ENCODE measurements around the gene EGFL7. TPM values are rescaled to one million over a fixed set of nuclear protein-coding genes. Genes with fewer than 3 reads are reported as not detected.

Gene EGFL7
- total RNA-seq, 2 experiments from 2014 or later = 1.1 to 1.6 TPM

DNA sequence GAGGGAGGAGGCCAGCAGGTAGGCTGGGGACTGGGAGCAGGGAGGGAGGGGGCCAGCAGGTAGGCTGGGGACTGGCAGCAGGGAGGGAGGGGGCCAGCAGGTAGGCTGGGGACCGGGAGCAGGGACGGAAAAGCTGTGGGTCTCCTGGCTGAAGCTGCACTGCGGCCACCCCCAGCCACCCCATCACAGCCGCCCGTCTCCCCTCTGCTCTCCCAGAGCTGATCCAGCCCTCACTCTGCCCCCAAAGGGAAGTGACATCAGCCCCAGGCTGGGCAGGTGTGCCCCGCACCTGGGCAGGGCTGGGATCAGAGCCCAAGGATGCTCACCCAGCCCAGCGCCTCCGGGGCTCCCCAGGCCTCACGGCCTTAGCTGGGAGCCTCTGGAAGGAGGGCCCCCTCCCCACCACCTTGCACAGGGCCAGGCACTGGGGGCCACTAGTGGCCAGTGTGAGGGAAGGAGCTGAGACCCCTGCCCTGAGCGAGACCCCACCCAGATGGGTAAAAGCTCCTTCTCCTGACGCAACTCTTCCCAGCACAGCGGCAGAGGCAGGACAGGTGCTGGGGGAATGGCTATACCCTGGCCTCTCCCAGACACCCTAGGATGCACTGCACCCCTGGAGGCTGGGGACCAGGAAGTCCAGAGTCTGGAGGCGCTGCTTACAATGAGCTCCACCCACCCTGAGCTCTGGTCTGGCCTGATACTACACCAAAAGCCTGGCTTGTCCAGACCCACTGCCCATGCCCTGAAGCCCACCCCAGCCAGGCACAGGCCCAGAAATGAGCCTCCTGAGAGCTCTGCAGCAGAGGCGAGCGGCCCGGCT lies 13.0 kb downstream of the EGFL7 start:
- H3K27me3 Mint-ChIP-seq = no peaks in the 10 kb centered on the region
- no peaks in the 10 kb centered on the region for H3K36me3 Mint-ChIP-seq (ENCODE audit: low read depth)
- H3K4me1 Mint-ChIP-seq (ENCODE audit: low read depth) = no peaks in the 10 kb centered on the region
- no peak overlapping the region for H3K27ac Mint-ChIP-seq
- TF ChIP-seq, protein P1, sequence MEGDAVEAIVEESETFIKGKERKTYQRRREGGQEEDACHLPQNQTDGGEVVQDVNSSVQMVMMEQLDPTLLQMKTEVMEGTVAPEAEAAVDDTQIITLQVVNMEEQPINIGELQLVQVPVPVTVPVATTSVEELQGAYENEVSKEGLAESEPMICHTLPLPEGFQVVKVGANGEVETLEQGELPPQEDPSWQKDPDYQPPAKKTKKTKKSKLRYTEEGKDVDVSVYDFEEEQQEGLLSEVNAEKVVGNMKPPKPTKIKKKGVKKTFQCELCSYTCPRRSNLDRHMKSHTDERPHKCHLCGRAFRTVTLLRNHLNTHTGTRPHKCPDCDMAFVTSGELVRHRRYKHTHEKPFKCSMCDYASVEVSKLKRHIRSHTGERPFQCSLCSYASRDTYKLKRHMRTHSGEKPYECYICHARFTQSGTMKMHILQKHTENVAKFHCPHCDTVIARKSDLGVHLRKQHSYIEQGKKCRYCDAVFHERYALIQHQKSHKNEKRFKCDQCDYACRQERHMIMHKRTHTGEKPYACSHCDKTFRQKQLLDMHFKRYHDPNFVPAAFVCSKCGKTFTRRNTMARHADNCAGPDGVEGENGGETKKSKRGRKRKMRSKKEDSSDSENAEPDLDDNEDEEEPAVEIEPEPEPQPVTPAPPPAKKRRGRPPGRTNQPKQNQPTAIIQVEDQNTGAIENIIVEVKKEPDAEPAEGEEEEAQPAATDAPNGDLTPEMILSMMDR (IDR thresholded peaks at IDR 0.05) = no peak
- ChIA-PET CTCF (interaction anchor here (1.1 to 1.5 kb wide), 2 partner anchors 8 to 18 kb away, joined by 3 read pairs; no protein-coding TSS in a partner anchor), POLR2A (interaction anchor here (0.9 to 2.6 kb wide), 2 partner anchors 9 to 51 kb away, joined by 3 to 6 read pairs; no protein-coding TSS in a partner anchor)
- intact Hi-C loops (cut with micrococcal nuclease) = no loop called here
- no peaks in the 10 kb centered on the region for H3K9me3 Mint-ChIP-seq
- DNase-seq = no peak
- ATAC-seq = no peak
- no peak overlapping the region for H3K4me3 Mint-ChIP-seq

DNA sequence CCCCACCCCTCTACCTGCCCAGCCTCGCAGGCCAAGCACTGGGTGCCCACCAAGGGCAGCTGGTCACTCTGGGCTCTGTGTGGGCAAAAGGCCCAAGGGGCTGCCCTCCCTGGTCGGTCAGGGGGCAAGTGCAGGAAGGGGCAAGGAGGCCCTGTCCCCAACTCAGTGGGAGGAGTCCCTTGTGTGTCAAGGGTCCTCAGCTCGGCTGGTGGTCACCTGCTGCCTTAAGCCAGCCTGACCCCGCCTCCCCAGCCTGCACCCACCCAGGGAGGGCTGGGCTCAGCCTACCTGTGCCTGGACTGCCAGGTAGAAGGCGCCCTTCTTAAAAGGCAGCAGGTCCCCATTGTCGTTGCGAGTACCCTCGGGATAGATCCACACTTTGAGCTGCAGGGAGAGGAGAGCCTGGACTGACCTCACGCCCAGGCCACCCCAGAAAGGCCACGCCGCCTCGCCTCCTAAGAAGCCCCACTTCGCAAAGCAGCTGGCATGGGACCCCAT lies 13.6 kb downstream of the EGFL7 start:
- DNase-seq (no peak), ATAC-seq (no peak)
- H3K36me3 Mint-ChIP-seq (ENCODE audit: low read depth) = no peaks in the 10 kb centered on the region
- H3K27ac Mint-ChIP-seq = no peak overlapping the region
- no peaks in the 10 kb centered on the region for H3K27me3 Mint-ChIP-seq
- ChIA-PET POLR2A (interaction anchor here (0.9 to 2.6 kb wide), 2 partner anchors 9 to 51 kb away, joined by 3 to 6 read pairs; no protein-coding TSS in a partner anchor), CTCF (interaction anchor here (1.1 to 1.5 kb wide), 2 partner anchors 9 to 17 kb away, joined by 3 read pairs; no protein-coding TSS in a partner anchor)
- intact Hi-C loops (cut with micrococcal nuclease) = no loop called here
- H3K9me3 Mint-ChIP-seq = no peaks in the 10 kb centered on the region
- no peak overlapping the region for H3K4me3 Mint-ChIP-seq
- TF ChIP-seq, protein P1 (IDR thresholded peaks at IDR 0.05) = no peak
- H3K4me1 Mint-ChIP-seq (ENCODE audit: low read depth) = no peaks in the 10 kb centered on the region

DNA sequence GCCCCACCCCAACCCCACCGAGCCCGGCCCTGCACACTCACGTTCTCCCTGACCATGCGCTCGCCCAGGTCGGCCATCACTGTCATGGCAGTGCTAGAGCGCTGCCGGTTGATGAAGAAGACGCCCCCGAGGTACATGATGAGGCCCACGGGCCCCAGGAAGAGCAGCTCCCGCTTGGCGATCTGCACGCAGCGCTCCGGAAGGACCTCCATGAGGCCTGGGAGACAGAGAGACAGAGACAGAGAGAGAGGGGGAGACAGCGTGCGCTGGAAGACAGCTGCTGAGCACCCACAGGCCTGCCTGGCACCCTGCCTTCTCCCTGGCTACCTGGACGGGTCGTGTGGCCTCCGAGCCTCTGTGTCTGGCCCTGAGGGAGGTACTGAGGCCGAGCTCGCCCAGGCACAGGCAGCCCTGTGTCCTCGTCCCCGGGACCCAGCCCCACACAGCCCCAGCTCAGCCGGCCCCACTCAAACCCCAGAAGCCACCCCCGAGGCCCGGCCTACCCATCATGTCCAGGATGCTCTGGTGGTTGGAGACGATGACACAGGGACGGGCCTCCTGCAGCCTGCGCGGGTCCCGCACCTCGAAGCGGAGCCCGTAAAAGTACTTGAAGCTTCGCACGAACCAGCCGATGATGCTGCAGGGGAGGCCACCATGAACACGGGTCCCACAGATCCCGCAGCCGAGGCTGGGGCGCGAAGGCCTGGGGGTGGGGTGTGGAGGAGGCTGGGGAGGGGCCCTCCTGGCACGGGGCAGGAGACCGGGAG lies 14.4 kb downstream of the EGFL7 start:
- H3K36me3 Mint-ChIP-seq (ENCODE audit: low read depth) = no peaks in the 10 kb centered on the region
- H3K4me3 Mint-ChIP-seq = no peak overlapping the region
- ATAC-seq = no peak
- POLR2A ChIA-PET = no interaction called here
- no peak for DNase-seq
- H3K4me1 Mint-ChIP-seq (ENCODE audit: low read depth) = no peaks in the 10 kb centered on the region
- H3K9me3 Mint-ChIP-seq = no peaks in the 10 kb centered on the region
- intact Hi-C loops (cut with micrococcal nuclease) = no loop called here
- CTCF ChIA-PET = interaction anchor here (0.7 to 1.5 kb wide), 3 partner anchors 9 to 153 kb away, joined by 3 read pairs; no protein-coding TSS in a partner anchor
- H3K27me3 Mint-ChIP-seq = no peaks in the 10 kb centered on the region
- TF ChIP-seq, protein P1 (IDR thresholded peaks at IDR 0.05) = no peak
- H3K27ac Mint-ChIP-seq = no peak overlapping the region

DNA sequence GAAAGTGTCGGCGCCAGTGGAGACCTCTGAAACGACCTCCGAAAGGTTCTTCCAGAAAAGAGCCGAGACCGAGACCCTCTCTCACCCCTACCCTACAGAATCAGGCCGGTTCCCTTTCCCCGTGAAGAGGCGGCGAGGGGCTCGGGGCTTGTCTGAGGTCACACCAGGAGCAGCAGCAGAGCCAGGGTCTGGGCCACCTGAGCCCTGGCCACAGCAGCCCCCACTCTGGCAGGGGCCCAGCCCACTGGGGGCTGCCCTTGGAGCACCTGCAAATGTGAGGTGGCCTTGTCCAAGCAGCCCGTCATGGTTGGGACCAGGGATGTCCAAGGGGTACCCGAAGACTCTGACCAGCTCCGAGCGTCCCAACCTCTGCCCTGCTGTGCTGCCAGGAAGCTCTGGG lies 15.3 kb downstream of the EGFL7 start:
- Mint-ChIP-seq H3K4me3 (no peak overlapping the region), H3K27me3 (no peaks in the 10 kb centered on the region), H3K4me1 (ENCODE audit: low read depth) (no peaks in the 10 kb centered on the region), H3K9me3 (no peaks in the 10 kb centered on the region), H3K27ac (no peak overlapping the region), H3K36me3 (ENCODE audit: low read depth) (no peaks in the 10 kb centered on the region)
- POLR2A ChIA-PET = no interaction called here
- CTCF ChIA-PET = no interaction called here
- ATAC-seq (no peak), DNase-seq (no peak)
- intact Hi-C loops (cut with micrococcal nuclease) = no loop called here
- TF ChIP-seq, protein P1 (IDR thresholded peaks at IDR 0.05) = no peak
